Measurements from ENCODE around the gene SH3RF3.

SH3RF3 gene

GRCh38 chr2:109384308-109385271 is 255.6 kb downstream of the SH3RF3 start:
- no peak for DNase-seq

- no peak for DNase-seq
Measured at GRCh38 chr2:109385506-109385905, 256.5 kb downstream of the SH3RF3 start.

- DNase-seq: no peak
Measured at GRCh38 chr2:109386004-109386695, 257.1 kb downstream of the SH3RF3 start.

GRCh38 chr2:109387221-109387735 is 258.3 kb downstream of the SH3RF3 start:
- no peak for DNase-seq

GRCh38 chr2:109387778-109388469 is 258.9 kb downstream of the SH3RF3 start:
- DNase-seq: no peak

GRCh38 chr2:109391243-109391642 is 262.2 kb downstream of the SH3RF3 start:
- DNase-seq: no peak

GRCh38 chr2:109392140-109392539 is 263.1 kb downstream of the SH3RF3 start:
- DNase-seq: no peak

GRCh38 chr2:109392816-109393661 is 264.0 kb downstream of the SH3RF3 start:
- no peak for DNase-seq

- no peak for DNase-seq
Measured at GRCh38 chr2:109393662-109393972, 264.6 kb downstream of the SH3RF3 start.

GRCh38 chr2:109395494-109396201 is 266.6 kb downstream of the SH3RF3 start:
- no peak for DNase-seq

GRCh38 chr2:109396202-109397180 is 267.5 kb downstream of the SH3RF3 start:
- DNase-seq: no peak

GRCh38 chr2:109397893-109398292 is 268.9 kb downstream of the SH3RF3 start:
- no peak for DNase-seq

- DNase-seq: no peak
Measured at GRCh38 chr2:109398366-109399015, 269.5 kb downstream of the SH3RF3 start.

GRCh38 chr2:109399066-109399465 is 270.1 kb downstream of the SH3RF3 start:
- no peak for DNase-seq

- no peak for DNase-seq
Measured at GRCh38 chr2:109400102-109400501, 271.1 kb downstream of the SH3RF3 start.

GRCh38 chr2:109401370-109401769 is 272.4 kb downstream of the SH3RF3 start:
- no peak for DNase-seq

- DNase-seq: no peak
Measured at GRCh38 chr2:109402180-109402579, 273.2 kb downstream of the SH3RF3 start.

- no peak for DNase-seq
Measured at GRCh38 chr2:109402980-109403840, 274.2 kb downstream of the SH3RF3 start.

GRCh38 chr2:109403841-109404201 is 274.8 kb downstream of the SH3RF3 start:
- no peak for DNase-seq
